AG08396 (cell line): ENCODE data around the gene GPR32.
"Not testable (repeated sequence)": the region's sequence is repeated elsewhere in the genome, so short reads cannot be mapped to it uniquely, and the experiment has no call there.

Experiments
- DNase-seq: peaks from one replicate; pipeline ENCODE4 v3.0.0; 2012; ENCODE audit warnings: low spot score, mixed read lengths

The GPR32 gene

DNA sequence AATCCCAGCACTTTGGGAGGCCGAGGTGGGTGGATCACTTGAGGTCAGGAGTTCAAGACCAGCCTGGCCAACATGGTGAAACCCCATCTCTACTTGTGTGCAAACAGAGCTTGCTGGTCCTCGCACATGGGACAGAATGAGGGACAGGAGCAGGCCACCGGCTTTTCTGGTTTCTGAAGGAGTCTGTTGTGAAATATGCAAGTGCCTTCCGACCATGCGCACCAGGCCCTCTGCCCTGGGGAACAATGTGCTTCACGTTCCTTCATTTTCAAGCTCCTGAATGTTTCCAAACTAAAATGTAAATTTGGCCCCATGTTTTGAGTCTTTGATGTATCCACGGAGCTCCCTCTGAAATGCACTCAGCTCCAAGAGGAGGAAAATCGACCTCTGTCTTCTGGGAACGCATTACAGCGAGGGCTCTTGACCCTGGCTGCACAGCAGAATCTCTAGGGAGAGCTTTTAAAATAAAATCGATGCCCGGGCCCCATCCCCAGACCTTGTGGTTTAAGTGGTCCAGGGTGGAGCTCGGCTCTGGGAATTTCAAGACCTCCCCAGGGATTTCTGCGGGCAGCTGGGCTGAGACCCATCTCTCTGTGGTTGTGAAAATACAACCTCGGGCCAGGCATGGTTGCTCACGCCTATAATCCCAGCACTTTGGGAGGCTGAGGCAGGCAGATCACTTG is 10.6 kb downstream of the GPR32 start:
- no peak for DNase-seq

DNA sequence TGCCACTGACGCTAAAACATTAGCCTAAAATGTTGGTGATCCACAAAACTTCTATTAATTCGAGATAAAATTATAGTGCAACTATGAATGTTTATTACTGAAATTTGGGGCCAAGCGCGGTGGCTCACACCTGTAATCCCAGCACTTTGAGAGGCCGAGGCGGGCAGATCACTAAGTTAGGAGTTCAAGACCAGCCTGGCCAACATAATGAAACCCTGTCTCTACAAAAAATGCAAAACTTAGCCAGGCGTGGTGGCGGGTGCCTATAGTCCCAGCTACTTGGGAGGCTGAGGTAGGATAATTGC is 13.5 kb downstream of the GPR32 start:
- not testable (repeated sequence) for DNase-seq

DNA sequence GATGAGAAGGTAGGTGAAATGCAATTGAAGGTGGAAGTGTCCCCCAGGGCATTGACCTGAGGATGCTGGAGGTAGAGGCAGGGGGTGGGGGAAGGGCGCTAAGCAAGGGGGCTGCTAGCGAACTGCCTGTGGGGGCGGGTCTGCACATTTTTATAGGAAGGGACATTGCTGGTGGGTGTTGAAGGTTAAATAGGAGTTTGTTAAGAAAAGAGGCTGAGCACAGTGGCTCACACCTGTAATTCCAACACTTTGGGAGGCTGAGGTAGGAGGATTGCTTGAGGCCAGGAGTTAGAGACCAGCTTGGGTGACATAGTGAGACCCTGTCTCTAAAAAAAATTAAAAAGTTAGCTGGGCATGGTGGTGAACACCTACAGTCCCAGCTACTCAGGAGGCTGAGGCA is 14.4 kb downstream of the GPR32 start:
- no peak for DNase-seq

DNA sequence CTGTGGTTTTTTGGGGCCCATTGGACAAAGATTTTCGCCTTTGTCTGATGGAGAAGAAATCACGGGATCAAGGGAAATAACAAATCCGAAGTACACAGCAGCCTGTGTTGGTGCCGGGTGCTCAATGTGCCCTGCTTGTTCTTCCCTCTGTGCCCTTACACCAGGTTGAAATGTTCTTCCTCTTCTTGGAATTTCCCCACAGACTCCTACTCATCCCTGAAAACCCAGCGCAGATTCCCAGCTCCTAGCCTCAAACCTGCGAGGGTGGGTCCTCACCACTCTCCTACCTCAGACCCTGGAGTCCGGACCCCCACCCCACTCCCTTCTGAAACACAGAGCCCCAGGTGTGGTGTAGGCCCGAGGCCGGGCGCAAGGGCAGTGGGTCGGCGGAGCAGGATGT is 15.1 kb downstream of the GPR32 start:
- DNase-seq = no peak

DNA sequence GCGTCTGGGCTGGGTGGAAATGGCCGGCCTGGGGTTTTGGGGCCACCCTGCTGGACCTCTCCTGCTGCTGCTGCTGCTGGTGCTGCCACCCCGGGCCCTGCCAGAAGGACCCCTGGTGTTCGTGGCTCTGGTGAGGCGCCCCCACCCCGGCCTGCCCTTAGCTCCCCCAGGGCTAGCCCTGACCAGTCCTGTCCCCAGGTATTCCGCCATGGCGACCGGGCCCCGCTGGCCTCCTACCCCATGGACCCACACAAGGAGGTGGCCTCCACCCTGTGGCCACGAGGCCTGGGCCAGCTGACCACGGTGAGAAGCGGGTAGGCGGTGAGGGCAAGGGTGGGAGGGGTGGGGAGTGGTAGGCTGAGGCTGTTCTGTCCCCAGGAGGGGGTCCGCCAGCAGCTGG is 20.1 kb downstream of the GPR32 start, which contains the start of gene ACP4:
ACP4 (plus strand) TSS at position 20 of the 400 bp plus-strand sequence; CDS start at position 20, 0 bp downstream.
- no peak for DNase-seq

DNA sequence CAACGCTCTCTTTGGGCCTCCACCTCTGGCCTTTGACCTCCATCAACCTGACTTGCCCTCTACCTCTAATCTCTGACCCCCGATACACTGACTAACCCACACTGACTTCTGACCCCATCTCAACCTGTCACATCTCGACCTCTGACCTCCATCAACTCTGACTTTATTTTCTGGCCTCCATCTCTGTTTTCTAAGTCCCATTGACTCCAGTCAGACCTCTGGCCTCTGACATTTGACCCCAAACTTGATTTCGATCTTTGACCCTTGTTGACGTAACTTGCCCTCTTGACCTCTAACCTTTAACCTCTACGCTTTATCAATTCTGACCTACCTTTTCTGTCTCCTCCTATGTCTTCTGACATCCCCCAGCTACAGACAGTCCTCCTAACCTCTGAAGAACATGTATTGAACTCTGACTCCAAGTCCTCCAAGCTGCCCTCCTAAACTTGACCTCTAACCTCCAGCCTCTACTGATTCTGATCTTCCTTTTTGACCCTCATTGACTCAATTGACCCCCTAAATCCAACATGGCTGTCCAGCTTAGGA is 20.7 kb downstream of the GPR32 start:
- DNase-seq = no peak

DNA sequence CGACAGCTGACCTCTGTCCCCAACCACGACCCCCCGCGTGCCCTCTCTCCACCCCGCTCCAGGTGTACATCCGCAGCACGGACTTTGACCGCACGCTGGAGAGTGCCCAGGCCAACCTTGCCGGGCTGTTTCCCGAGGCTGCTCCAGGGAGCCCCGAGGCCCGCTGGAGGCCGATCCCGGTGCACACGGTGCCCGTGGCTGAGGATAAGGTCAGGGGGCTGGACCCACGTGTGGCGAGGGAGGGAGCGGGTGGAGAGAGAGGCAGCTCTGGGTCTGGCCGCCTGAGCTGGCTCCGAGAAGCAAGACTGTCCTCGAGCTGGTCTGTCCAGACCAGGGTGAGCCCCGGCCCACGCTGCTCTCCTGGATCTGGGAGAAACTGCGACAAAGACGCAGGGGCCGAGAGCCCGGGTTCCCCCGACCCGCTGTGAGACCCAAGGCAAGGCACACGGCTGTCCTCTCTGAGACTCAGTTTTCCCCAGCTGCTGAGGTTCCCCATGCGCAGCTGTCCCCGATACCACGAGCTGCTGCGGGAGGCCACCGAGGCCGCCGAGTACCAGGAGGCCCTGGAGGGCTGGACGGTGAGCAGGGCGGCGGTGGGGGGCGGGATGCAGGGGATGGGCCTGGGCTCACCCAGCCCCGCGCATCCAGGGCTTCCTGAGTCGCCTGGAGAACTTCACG is 21.5 kb downstream of the GPR32 start:
- DNase-seq = no peak

DNA sequence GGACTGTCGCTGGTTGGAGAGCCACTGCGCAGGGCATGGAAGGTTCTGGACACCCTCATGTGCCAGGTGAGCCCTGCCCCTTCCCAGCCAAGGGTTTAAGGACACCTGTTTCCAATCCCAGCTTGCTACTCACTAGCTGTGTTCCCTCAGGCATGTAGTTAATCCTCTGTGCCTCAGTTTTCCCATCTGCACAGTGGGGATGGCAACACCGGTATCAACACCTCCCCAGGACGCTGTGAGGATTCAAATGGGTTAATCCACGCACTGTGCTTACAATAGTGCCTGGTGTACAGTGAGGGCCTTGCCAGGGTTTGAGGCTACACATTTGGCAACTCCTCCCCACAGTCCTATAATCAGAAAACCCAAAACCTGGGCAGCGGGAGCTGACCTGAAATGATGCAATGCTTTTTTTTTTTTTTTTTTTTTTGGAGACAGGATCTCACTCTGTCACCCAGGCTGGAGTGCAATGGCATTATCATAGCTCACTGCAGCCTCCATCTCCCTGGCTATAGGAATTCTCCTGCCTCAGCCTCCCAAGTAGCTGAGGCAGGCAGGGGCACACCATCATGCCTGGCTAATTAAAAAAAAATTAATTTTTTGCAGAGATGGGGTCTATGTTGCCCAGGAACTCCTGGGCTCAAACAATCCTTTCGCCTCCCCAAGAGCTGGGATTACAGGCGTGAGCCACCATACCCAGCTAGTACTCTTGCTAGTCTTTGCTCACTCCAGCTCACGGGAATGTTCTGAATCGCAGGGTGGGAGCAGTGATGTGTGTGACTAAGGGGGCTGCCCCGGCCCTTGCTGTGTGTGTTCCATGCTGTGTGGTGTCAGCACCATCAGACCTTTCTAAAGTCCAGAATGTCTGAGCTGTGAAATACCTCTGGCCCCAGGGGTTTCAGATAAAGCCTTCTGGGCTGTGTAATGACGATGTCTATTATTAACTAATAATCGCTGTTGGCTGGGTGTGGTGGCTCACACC is 22.3 kb downstream of the GPR32 start:
- no peak for DNase-seq

DNA sequence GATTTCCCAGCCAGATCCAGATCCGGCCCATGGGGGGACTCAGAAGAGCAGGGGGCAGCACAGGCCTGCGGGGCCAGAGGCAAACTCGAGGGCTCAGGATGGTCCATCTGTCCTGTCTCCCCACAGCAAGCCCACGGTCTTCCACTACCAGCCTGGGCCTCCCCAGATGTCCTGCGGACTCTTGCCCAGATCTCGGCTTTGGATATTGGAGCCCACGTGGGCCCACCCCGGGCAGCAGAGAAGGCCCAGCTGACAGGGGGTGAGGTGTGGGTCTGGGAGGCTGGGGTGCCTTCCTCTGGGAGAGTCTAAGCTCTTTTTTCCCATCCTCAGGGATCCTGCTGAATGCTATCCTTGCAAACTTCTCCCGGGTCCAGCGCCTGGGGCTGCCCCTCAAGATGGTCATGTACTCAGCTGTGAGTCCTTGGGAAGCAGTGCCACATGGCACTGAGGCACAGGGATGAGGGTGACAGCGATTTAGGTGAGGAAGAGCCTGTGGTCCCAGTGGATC is 23.3 kb downstream of the GPR32 start:
- DNase-seq = no peak

DNA sequence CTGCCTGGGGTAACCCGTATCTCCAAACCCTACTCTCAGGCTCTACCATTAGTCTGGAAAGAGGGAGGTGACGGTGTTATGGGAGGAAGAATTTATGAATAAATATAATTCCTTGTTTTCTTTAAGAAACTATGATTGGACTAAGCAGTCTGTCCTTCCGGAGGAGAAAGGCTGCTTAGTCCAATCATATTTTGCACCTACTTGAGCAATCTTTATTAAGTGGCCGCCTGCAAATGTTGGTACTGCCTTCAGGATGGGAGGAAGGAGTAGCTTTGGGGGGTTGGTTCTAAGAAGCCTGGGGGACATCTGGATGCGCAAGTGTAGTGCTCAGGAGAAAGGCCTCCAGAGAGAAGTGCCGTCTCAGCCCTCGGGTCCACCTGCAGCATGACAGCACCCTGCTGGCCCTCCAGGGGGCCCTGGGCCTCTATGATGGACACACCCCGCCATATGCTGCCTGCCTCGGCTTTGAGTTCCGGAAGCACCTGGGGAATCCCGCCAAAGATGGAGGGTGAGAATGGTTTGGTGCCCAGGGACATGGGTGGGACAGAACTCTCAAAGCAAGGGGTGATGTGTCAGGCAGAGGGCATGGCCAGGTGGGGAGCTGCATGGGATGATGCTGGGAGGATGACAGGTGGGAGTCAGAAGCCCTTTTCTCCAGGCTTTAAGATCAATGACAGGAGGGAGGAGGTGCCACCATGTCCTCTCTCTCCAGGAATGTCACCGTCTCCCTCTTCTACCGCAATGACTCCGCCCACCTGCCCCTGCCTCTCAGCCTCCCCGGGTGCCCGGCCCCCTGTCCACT is 24.0 kb downstream of the GPR32 start:
- DNase-seq = no peak

DNA sequence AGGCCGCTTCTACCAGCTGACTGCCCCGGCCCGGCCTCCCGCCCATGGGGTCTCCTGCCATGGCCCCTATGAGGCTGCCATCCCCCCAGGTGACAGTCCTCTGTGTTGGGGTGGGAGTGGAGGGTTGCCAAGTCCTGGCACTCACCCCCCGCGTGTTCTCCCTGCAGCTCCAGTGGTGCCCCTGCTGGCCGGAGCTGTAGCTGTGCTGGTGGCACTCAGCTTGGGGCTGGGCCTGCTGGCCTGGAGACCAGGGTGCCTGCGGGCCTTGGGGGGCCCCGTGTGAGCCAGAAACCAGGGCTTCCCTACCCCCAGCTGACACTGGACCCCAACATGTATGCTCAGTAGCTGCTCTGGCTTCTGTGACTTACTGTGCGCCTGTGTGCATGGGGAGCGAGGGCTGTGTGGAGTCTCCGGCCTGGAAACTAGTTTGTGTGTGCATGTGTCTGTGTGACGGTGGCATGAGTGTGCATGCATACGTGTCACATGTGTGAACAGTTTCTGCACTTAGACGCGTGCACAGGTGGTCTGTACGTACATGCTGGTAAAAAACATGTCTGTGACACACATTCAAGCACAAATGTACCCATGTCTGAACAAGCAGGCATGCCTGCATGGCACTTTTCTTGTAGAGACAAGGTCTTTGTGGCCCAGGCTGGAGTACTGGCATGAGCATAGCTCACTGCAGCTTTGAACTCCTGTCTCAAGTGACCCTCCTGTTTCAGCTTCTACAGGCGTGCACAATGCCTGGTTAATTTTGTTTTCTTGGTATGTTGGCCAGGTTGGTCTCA is 24.8 kb downstream of the GPR32 start:
- DNase-seq = no peak

DNA sequence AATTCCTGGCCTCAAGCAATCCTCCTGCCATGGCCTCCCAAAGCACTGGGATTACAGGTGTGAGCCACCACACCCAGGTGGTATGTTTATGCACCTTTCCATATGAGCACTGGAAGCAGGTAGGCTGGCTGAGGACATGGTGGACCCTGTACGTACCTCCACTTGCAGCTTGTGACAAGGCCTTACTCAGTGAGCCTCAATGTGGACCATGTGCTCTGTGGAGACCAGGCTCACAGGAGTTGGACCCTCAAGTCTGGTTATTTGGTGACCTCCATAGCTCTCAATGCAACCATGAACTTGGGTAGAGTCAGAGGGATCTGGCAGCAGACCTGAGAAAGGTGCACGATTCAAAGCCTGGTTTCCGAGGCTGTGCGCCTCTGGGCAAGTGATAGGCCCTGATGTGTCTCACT is 25.4 kb downstream of the GPR32 start:
- DNase-seq = no peak

DNA sequence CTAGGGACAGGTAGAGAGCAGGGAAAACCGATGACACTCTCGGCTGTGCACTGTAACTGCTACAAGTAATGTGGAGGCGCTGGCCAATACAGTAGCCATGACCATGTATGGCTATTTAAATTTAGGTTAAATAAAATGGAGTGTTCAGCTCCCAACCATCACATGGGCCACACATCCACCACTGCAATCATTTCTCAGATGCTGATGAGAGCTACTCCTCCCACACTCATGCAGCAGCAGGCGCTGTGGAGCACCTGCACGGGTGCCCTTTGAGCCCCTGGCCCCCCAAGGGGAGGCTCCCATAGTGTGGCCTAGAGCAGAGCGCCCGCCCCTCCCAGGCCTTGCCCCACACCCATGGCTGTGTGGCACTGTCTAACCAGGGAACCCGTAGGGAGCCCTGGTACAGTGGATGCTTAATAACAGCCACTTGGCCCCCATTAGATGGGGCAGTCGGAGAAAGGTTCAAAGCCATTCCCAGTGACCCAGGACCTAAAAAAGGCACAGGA is 25.9 kb downstream of the GPR32 start:
- no peak for DNase-seq

DNA sequence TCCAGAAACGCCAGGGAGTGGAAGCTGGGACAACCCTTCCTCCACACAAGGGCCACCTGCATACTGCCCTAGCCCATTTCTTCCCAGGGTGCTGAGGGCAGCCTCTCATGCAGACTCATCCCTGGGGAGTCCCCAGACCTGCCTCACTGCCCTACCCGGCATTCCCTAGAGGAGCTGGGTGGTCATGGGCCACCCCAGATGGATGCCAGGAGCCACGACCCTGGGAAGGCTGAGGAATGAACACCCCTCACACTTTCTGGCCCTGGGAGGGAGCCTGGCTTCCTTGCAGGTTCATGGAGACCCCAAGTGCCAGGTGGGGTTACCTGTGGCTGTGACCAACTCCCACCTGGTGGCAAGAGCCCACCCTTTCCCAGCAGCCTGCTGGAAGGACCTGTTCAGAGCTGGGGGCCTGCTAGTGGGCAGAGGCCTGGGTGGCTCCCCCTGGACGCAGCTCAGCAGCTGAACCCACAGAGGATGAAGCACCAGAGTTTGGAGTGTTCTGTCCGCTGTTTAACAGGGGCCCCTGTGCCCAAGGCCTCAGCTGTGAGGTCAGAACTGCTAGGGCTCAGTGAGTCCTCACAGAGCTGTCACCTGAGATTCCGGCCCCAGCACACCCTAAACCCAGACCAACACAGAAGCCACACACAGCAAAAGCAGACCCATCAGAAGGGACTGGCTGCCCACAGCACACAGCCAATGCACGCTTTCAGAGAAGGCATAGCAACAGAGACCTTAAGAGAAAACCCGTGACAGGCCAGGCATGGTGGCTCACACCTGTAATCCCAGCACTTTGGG is 26.6 kb downstream of the GPR32 start:
- no peak for DNase-seq

DNA sequence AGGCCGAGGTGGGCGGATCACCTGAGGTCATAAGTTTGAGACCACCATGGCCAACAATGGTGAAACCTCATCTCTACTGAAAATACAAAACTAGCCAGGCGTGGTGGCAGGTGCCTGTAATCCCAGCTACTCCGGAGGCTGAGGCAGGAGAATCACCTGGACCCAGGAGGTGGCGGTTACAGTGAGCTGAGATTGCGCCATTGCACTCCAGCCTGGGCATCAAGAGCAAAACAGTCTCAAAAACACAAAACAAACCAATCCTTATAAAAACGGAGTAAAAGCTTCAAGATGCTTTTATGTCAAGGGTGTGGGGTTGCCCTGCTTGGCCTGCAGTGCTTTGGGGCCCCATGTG is 27.1 kb downstream of the GPR32 start:
- DNase-seq = no peak

DNA sequence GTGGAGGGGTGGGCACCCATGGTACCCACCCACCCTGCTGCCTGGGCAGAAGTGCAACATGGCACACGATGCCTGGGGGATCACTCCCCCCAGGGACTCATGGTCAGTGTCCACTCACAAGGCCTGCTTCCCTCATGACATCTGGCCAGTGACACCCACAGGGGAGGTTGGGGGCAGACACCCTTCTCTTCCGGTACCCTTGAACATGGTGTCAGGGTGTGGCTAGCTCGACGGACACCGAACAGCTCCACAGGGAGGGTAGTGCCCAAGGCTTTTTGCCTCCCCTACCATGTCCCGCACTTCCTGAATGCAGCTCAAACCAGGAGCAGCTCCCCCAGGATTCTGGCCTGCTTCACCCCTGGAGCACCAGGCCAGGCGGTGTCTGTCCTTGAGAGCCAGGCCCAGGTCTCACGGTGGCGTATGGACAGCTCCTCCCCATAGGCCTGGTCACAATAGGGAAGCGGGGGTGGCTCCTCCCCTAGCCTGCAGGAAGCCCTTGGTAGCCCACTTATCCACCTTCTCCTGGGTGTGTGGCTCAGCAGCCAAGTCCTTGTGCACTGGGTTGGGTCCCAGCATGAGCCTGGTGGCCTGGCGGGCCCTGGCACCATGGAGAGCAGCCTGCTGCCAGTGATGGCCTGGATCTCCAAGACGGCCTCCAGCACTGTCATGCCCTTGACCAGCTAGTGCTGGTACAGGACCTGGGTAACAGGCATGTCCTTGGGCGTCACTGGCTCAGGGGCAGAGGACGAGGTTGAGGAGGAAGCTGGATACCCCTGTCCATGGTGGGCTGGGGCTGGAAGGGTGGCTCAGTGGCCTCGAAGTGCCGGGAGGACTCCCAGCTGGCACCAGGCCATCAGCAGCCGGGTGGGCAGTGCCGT is 27.8 kb downstream of the GPR32 start:
- no peak for DNase-seq

DNA sequence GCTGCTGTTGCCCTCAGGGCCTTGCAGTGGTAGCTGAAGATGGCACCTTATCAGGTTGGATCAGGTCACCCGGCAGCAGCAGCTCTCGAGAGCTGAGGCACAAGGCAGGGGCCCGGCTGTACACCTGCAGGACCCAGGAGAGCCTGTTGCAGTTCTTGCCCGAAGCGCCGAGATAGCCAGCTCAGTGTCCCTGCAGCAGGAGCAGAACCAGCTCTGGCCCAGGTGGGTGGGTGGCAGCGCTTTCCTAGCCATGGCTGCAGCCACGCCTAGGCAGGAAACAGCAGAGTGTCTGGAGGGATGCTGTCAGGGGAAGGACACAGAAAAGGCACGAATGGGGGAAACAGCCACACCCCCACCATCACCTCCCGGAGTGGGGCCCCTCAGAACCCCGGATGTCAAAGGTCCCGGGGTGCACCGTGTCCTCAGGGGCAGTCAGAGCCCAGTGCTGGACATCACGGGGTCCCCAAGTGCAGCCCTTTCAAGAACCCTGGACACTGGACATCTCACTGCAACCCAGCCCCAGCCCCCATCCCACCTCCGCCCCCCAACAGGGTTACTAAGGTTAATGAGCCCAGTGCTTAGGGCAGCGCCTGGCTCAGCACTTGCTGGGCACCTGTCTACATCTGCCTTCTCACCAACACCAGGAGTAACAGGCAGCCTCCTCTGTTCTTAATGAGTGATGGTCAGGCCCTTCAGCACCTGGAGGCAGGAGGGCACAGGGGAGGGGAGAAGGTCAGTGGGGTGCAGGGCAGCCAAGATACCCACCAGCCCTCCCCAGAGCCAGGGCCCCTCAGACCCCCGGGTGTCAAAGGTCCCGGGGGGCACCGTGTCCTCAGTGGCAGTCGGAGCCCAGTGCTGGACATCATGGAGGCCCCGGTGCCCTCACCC is 28.6 kb downstream of the GPR32 start:
- DNase-seq = no peak

DNA sequence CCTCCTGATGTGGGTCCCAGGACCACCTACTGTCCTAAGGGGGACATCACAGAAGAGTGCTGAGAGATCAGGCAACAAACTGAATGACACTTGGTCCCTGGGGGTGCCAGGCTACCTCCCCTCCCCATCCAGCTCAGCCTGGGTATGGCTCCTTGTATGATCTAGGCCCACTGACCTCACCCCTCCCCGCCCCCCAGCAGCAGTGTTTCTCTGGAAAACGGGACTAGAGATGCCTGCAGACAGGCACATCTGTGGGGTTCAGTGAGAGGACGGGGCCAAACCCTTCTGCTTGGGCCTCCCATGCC is 29.2 kb downstream of the GPR32 start:
- DNase-seq = no peak
